ENCODE results near the gene PRKCB. TPM values are rescaled to one million over a fixed set of nuclear protein-coding genes. Genes with fewer than 3 reads are reported as not detected.

PRKCB gene
- total RNA-seq, 1 donor from 2014 or later: not detected

GRCh38 chr16:23866621-23867020 is 30.8 kb downstream of the PRKCB start:
- no peak for DNase-seq (ENCODE audit: low read depth)

- no peak for DNase-seq (ENCODE audit: low read depth)
Measured at GRCh38 chr16:23867566-23867965, 31.8 kb downstream of the PRKCB start.

GRCh38 chr16:23868136-23868535 is 32.4 kb downstream of the PRKCB start:
- no peak for DNase-seq (ENCODE audit: low read depth)

- DNase-seq (ENCODE audit: low read depth): no peak
Measured at GRCh38 chr16:23869052-23869451, 33.3 kb downstream of the PRKCB start.

- DNase-seq (ENCODE audit: low read depth): no peak
Measured at GRCh38 chr16:23871924-23872323, 36.1 kb downstream of the PRKCB start.

- DNase-seq (ENCODE audit: low read depth): peak; percentile 1
Measured at GRCh38 chr16:23874613-23875294, 39.0 kb downstream of the PRKCB start.

- DNase-seq (ENCODE audit: low read depth): no peak
Measured at GRCh38 chr16:23876256-23876896, 40.6 kb downstream of the PRKCB start.

GRCh38 chr16:23877107-23878070 is 41.6 kb downstream of the PRKCB start:
- no peak for DNase-seq (ENCODE audit: low read depth)

GRCh38 chr16:23879735-23880373 is 44.1 kb downstream of the PRKCB start:
- DNase-seq (ENCODE audit: low read depth): no peak

- no peak for DNase-seq (ENCODE audit: low read depth)
Measured at GRCh38 chr16:23889189-23889588, 53.4 kb downstream of the PRKCB start.

GRCh38 chr16:23893986-23894385 is 58.2 kb downstream of the PRKCB start:
- DNase-seq (ENCODE audit: low read depth): no peak

- DNase-seq (ENCODE audit: low read depth): no peak
Measured at GRCh38 chr16:23895052-23895451, 59.3 kb downstream of the PRKCB start.

GRCh38 chr16:23896832-23897821 is 61.3 kb downstream of the PRKCB start:
- no peak for DNase-seq (ENCODE audit: low read depth)

GRCh38 chr16:23898682-23899430 is 63.1 kb downstream of the PRKCB start:
- no peak for DNase-seq (ENCODE audit: low read depth)

- no peak for DNase-seq (ENCODE audit: low read depth)
Measured at GRCh38 chr16:23899869-23900268, 64.1 kb downstream of the PRKCB start.

GRCh38 chr16:23900480-23901177 is 64.8 kb downstream of the PRKCB start:
- DNase-seq (ENCODE audit: low read depth): no peak

GRCh38 chr16:23901178-23902033 is 65.6 kb downstream of the PRKCB start:
- no peak for DNase-seq (ENCODE audit: low read depth)

GRCh38 chr16:23902034-23902747 is 66.4 kb downstream of the PRKCB start:
- no peak for DNase-seq (ENCODE audit: low read depth)
